Neural progenitor cell (in vitro differentiated cells): ENCODE measurements around the gene MROH2A.
A peak's percentile ranks its signal among the peaks of the same experiment; 100 is the strongest.

ENCODE experiments used
- EZH2phosphoT487 ChIP-seq: fragments of 200-600 bp; sonication (generic); IDR thresholded peaks from 2 replicates; pipeline ENCODE4 v1.6.1; 2017; ENCODE audit warnings: antibody characterized with exemption
- TF ChIP-seq, protein P1 (sequence below): fragments of 200-600 bp; sonication (generic); IDR thresholded peaks from 2 replicates; pipeline ENCODE4 v1.5.1; 2017; ENCODE audit warnings: antibody characterized with exemption, mild to moderate bottlenecking

DNA sequence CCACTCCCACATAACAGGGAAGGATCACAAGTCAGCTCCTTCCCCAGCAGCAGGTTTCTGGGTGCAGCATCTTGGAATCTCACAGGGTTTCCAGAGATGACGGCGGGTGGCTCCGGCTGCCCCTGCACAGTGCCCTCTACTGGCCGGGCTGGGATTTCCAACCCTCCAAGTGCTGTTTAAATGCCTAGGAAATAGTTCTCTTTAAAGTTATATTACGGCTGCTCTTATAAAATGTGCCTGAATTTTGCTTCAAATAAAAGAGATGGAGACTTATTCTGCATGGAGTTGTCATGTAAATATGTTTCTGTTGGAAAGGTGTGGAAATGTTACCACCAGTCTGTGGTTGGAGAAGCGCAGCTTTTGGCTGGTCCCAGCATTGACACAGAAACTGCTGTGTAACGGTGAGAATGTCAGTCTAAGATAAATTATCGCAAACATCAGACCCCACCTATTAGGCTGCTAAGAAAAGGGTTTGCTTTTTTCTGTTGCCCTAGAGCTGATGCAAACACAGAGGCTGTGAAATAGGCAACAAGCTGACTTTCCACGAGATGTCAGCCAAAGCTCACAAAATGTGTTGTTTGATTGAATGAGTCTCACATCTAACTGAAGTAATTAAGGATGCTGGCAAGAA is 79.5 kb downstream of the MROH2A start:
- TF ChIP-seq, protein P1, sequence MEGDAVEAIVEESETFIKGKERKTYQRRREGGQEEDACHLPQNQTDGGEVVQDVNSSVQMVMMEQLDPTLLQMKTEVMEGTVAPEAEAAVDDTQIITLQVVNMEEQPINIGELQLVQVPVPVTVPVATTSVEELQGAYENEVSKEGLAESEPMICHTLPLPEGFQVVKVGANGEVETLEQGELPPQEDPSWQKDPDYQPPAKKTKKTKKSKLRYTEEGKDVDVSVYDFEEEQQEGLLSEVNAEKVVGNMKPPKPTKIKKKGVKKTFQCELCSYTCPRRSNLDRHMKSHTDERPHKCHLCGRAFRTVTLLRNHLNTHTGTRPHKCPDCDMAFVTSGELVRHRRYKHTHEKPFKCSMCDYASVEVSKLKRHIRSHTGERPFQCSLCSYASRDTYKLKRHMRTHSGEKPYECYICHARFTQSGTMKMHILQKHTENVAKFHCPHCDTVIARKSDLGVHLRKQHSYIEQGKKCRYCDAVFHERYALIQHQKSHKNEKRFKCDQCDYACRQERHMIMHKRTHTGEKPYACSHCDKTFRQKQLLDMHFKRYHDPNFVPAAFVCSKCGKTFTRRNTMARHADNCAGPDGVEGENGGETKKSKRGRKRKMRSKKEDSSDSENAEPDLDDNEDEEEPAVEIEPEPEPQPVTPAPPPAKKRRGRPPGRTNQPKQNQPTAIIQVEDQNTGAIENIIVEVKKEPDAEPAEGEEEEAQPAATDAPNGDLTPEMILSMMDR = peak; percentile 72
- TF ChIP-seq EZH2phosphoT487 = no peak
